Neuronal stem cell (in vitro differentiated cells): Measurements from ENCODE around the gene METAP1D.

ENCODE experiments used
- DNase-seq: peaks from one replicate; pipeline ENCODE4 v3.0.0-alpha.2; 2013; ENCODE audit warnings: low spot score
- H2AFZ ChIP-seq: one replicate; pipeline ENCODE4 v1.6.1; 2013; ENCODE audit warnings: mild to moderate bottlenecking, low read length, inconsistent platforms
- H2AK5ac ChIP-seq: 2 replicates; pipeline ENCODE4 v1.6.1; 2013; ENCODE audit warnings: low read depth, mild to moderate bottlenecking, inconsistent platforms, low read length, moderate library complexity, mixed read lengths
- H2BK120ac ChIP-seq: 2 replicates; pipeline ENCODE4 v1.6.1; 2013; ENCODE audit warnings: low read depth, mild to moderate bottlenecking, inconsistent platforms, low read length, moderate library complexity, mixed read lengths
- H2BK12ac ChIP-seq: one replicate; pipeline ENCODE4 v1.6.1; 2013; ENCODE audit warnings: low read length, inconsistent platforms
- H2BK15ac ChIP-seq: 2 replicates; pipeline ENCODE4 v1.6.1; 2013; ENCODE audit warnings: mild to moderate bottlenecking, low read length, inconsistent platforms, mixed read lengths
- H2BK5ac ChIP-seq: one replicate; pipeline ENCODE4 v1.6.1; 2013; ENCODE audit warnings: inconsistent platforms, mild to moderate bottlenecking, low read length, moderate library complexity
- H3K14ac ChIP-seq: one replicate; pipeline ENCODE4 v1.6.1; 2013; ENCODE audit warnings: low read length, inconsistent platforms
- H3K18ac ChIP-seq: 2 replicates; pipeline ENCODE4 v1.6.1; 2013; ENCODE audit warnings: low read length, inconsistent platforms
- H3K23ac ChIP-seq: 2 replicates; pipeline ENCODE4 v1.6.1; 2013; ENCODE audit warnings: low read depth, mild to moderate bottlenecking, mixed read lengths, low read length, inconsistent platforms; ENCODE audit not compliant: poor library complexity
- H3K27ac ChIP-seq: replicated peaks from 3 replicates; pipeline ENCODE4 v1.5.1; 2013; ENCODE audit warnings: low read length, inconsistent platforms
- H3K27me3 ChIP-seq, 3 experiments: 2 replicates each; pipeline ENCODE4 v1.6.1; 2013; ENCODE audit warnings: low read length in 3 of 3, mild to moderate bottlenecking in 2 of 3, inconsistent platforms in 1 of 3, low read depth in 1 of 3, mixed read lengths in 1 of 3, moderate library complexity in 1 of 3; ENCODE audit not compliant: control insufficient read depth in 3 of 3, insufficient read depth in 3 of 3
- H3K36me3 ChIP-seq, 2 donors: replicated peaks in 1 of 2; 2 replicates each; pipeline ENCODE4 v1.6.1; 2013; ENCODE audit warnings: low read length in 2 of 2; ENCODE audit not compliant: control insufficient read depth in 2 of 2, insufficient read depth in 2 of 2
- H3K4ac ChIP-seq: 2 replicates; pipeline ENCODE4 v1.6.1; 2013; ENCODE audit warnings: inconsistent platforms, mild to moderate bottlenecking, low read length, moderate library complexity
- H3K4me1 ChIP-seq, 2 donors: 1 replicate in 1 of 2; 2 replicates in 1 of 2; pipeline ENCODE4 v1.6.1; 2013; ENCODE audit warnings: low read length in 2 of 2, low read depth in 1 of 2; ENCODE audit not compliant: control insufficient read depth in 2 of 2, insufficient read depth in 1 of 2
- H3K4me2 ChIP-seq: one replicate; pipeline ENCODE4 v1.6.1; 2013; ENCODE audit warnings: mild to moderate bottlenecking, low read length, inconsistent platforms; ENCODE audit not compliant: insufficient read depth, poor library complexity, severe bottlenecking
- H3K4me3 ChIP-seq, 2 donors: 2 replicates each; pipeline ENCODE4 v1.5.1; 2013; ENCODE audit warnings: low read length in 2 of 2, mild to moderate bottlenecking in 2 of 2, inconsistent platforms in 1 of 2, moderate library complexity in 1 of 2
- H3K79me1 ChIP-seq: one replicate; pipeline ENCODE4 v1.6.1; 2013; ENCODE audit warnings: low read depth, mild to moderate bottlenecking, inconsistent platforms, low read length, moderate library complexity
- H3K9ac ChIP-seq: one replicate; pipeline ENCODE4 v1.6.1; 2013; ENCODE audit warnings: mild to moderate bottlenecking, low read depth, low read length, inconsistent platforms; ENCODE audit not compliant: poor library complexity
- H3K9me3 ChIP-seq, 2 donors: replicated peaks in 1 of 2; 2 replicates each; pipeline versions ENCODE3 to v1.6.1; 2013; ENCODE audit warnings: low read length in 2 of 2, mild to moderate bottlenecking in 2 of 2, inconsistent platforms in 1 of 2, low read depth in 1 of 2, mixed read lengths in 1 of 2, moderate library complexity in 1 of 2; ENCODE audit not compliant: control insufficient read depth in 2 of 2, insufficient read depth in 1 of 2
- H4K8ac ChIP-seq: one replicate; pipeline ENCODE4 v1.6.1; 2013; ENCODE audit warnings: low read depth, mild to moderate bottlenecking, inconsistent platforms, low read length, moderate library complexity
- H4K91ac ChIP-seq: one replicate; pipeline ENCODE4 v1.6.1; 2013; ENCODE audit warnings: low read length, low read depth, mild to moderate bottlenecking, inconsistent platforms; ENCODE audit not compliant: poor library complexity
- WGBS, 2 donors: extraction: QIAGEN DNeasy Blood & Tissue Kit; methylation state at CpG; one replicate each; pipeline ENCODE4 v1.1.7; 2013; ENCODE audit warnings: missing lambda C conversion rate in 2 of 2, mixed read lengths in 1 of 2; ENCODE audit not compliant: insufficient read length in 2 of 2, insufficient replicate concordance in 1 of 2; ENCODE audit errors: extremely low coverage in 2 of 2; 5-methylcytosine and 5-hydroxymethylcytosine counted together

The METAP1D gene

GRCh38 chr2:172070936-172071335 lies 71.2 kb downstream of the METAP1D start:
- no peak overlapping the region for H2BK120ac ChIP-seq
- no peak overlapping the region for H3K4me3 ChIP-seq
- no peak overlapping the region for H3K23ac ChIP-seq
- no peak overlapping the region for H4K8ac ChIP-seq
- H2BK15ac ChIP-seq: no peak overlapping the region
- DNase-seq: no peak
- no peak overlapping the region for H3K9ac ChIP-seq
- H3K18ac ChIP-seq: no peak overlapping the region
- no peak overlapping the region for H2AFZ ChIP-seq
- H3K27ac ChIP-seq: no peak overlapping the region
- H2BK12ac ChIP-seq: no peak overlapping the region
- no peak overlapping the region for H3K4ac ChIP-seq
- H3K14ac ChIP-seq: no peak overlapping the region
- H3K36me3 ChIP-seq: no peaks in the 10 kb centered on the region
- H4K91ac ChIP-seq: no peak overlapping the region
- no peak overlapping the region for H2BK5ac ChIP-seq
- H3K79me1 ChIP-seq: no peaks in the 10 kb centered on the region
- no peak overlapping the region for H3K4me2 ChIP-seq
- H3K4me1 ChIP-seq: peaks cover 2 to 20% of the 10 kb centered on the region in 2 donors
- WGBS, 2 donors: no CpG with 5 or more reads among the region's 1 CpG
- H3K27me3 ChIP-seq: peaks cover 0 to 19% (median 0%) of the 10 kb centered on the region in 3 experiments
- no peaks in the 10 kb centered on the region for H3K9me3 ChIP-seq
- no peak overlapping the region for H2AK5ac ChIP-seq

DNA sequence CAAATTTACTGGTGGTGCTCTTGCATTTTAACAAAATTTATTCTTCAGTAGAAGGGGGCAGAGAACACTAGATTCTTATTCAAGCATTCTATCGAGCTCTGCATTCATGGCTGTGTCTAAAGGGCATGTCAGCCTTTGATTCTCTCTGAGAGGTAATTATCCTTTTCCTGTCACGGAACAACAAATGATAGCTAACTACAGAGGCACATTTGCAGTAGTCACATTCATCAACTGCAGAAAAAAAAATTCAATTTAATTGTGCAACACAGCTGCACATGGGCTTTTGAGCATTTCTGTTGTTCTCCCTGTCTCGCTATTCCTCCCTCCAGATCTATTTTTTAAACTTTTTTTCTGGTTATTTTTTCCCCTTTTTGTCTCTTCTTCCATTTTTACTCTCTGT lies 72.5 kb downstream of the METAP1D start:
- H3K27me3 ChIP-seq: peaks cover 0 to 24% (median under 1%) of the 10 kb centered on the region in 3 experiments
- no peak overlapping the region for H2BK15ac ChIP-seq
- H3K36me3 ChIP-seq: no peaks in the 10 kb centered on the region
- peaks cover 2 to 20% of the 10 kb centered on the region in 2 donors for H3K4me1 ChIP-seq
- H2AFZ ChIP-seq: no peak overlapping the region
- no peak overlapping the region for H3K4me3 ChIP-seq
- H4K8ac ChIP-seq: no peak overlapping the region
- no peaks in the 10 kb centered on the region for H3K9me3 ChIP-seq
- no peak overlapping the region for H3K18ac ChIP-seq
- no peak overlapping the region for H3K4me2 ChIP-seq
- no peak overlapping the region for H2BK12ac ChIP-seq
- no peak overlapping the region for H3K14ac ChIP-seq
- H2BK120ac ChIP-seq: no peak overlapping the region
- no CpG with 5 or more reads among the region's 3 CpGs for WGBS, 2 donors
- H3K23ac ChIP-seq: no peak overlapping the region
- H4K91ac ChIP-seq: no peak overlapping the region
- H3K9ac ChIP-seq: no peak overlapping the region
- no peak overlapping the region for H2BK5ac ChIP-seq
- H3K27ac ChIP-seq: no peak overlapping the region
- DNase-seq: no peak
- H3K79me1 ChIP-seq: no peaks in the 10 kb centered on the region
- no peak overlapping the region for H3K4ac ChIP-seq
- H2AK5ac ChIP-seq: no peak overlapping the region

DNA sequence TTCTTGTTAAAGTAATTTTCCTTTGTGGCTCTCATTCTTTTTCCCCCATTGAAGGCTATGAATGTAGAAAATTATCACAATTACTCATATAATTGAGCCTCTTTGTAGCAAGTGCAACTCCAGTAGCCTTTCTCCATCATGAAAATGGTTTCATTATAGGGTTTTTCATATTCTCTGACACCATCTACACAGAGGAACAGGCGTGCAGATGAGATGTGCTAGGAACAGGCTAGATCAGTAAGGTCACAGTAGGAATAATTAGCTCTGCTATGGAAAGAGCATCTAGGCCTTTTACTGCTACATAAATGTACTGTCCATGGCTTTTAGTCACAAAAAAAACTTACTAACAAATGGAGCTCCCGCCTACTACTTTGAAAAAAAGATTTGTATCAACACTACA lies 73.0 kb downstream of the METAP1D start:
- Histone ChIP-seq H2AFZ (no peak overlapping the region), H2BK15ac (no peak overlapping the region), H3K23ac (no peak overlapping the region), H3K9me3 (no peaks in the 10 kb centered on the region), H3K18ac (no peak overlapping the region), H3K4ac (no peak overlapping the region), H2BK120ac (no peak overlapping the region), H3K14ac (no peak overlapping the region), H4K91ac (no peak overlapping the region), H3K27ac (no peak overlapping the region), H3K4me1 (peaks cover 2 to 20% of the 10 kb centered on the region in 2 donors), H3K27me3 (peaks cover 0 to 28% (median 2%) of the 10 kb centered on the region in 3 experiments), H3K36me3 (no peaks in the 10 kb centered on the region), H3K9ac (no peak overlapping the region), H2BK5ac (no peak overlapping the region), H3K79me1 (no peaks in the 10 kb centered on the region), H3K4me3 (no peak overlapping the region), H4K8ac (no peak overlapping the region), H3K4me2 (no peak overlapping the region), H2BK12ac (no peak overlapping the region), H2AK5ac (no peak overlapping the region)
- no peak for DNase-seq
- WGBS, 2 donors: no CpG with 5 or more reads among the region's 2 CpGs

GRCh38 chr2:172073518-172073917 lies 73.8 kb downstream of the METAP1D start:
- no peak overlapping the region for H3K18ac ChIP-seq
- no peaks in the 10 kb centered on the region for H3K79me1 ChIP-seq
- no peak overlapping the region for H2BK12ac ChIP-seq
- WGBS, 2 donors: no CpG with 5 or more reads among the region's 4 CpGs
- H3K9me3 ChIP-seq: no peaks in the 10 kb centered on the region
- no peak overlapping the region for H3K27ac ChIP-seq
- H3K4me3 ChIP-seq: no peak overlapping the region
- no peak overlapping the region for H3K4ac ChIP-seq
- no peak overlapping the region for H2AK5ac ChIP-seq
- no peak overlapping the region for H2AFZ ChIP-seq
- peaks cover 0 to 35% (median 10%) of the 10 kb centered on the region in 3 experiments for H3K27me3 ChIP-seq
- H3K14ac ChIP-seq: no peak overlapping the region
- H2BK5ac ChIP-seq: no peak overlapping the region
- no peak overlapping the region for H3K9ac ChIP-seq
- no peak overlapping the region for H4K91ac ChIP-seq
- no peak overlapping the region for H3K4me2 ChIP-seq
- H2BK120ac ChIP-seq: no peak overlapping the region
- H3K23ac ChIP-seq: no peak overlapping the region
- H3K4me1 ChIP-seq: peaks cover 2 to 20% of the 10 kb centered on the region in 2 donors
- H3K36me3 ChIP-seq: no peaks in the 10 kb centered on the region
- H4K8ac ChIP-seq: no peak overlapping the region
- no peak for DNase-seq
- H2BK15ac ChIP-seq: no peak overlapping the region
